ENCODE results near the gene ZNF746. TPM values are rescaled to one million over a fixed set of nuclear protein-coding genes. Genes with fewer than 3 reads are reported as not detected.
A peak's percentile ranks its signal among the peaks of the same experiment; 100 is the strongest.
"Not testable (repeated sequence)": the region's sequence is repeated elsewhere in the genome, so short reads cannot be mapped to it uniquely, and the experiment has no call there.

Gene ZNF746
- polyA plus RNA-seq (ENCODE audit: insufficient read length in 3 of 3), result 10 to 100 TPM; 11.0 to 12.6 (median 11.0) TPM

DNA sequence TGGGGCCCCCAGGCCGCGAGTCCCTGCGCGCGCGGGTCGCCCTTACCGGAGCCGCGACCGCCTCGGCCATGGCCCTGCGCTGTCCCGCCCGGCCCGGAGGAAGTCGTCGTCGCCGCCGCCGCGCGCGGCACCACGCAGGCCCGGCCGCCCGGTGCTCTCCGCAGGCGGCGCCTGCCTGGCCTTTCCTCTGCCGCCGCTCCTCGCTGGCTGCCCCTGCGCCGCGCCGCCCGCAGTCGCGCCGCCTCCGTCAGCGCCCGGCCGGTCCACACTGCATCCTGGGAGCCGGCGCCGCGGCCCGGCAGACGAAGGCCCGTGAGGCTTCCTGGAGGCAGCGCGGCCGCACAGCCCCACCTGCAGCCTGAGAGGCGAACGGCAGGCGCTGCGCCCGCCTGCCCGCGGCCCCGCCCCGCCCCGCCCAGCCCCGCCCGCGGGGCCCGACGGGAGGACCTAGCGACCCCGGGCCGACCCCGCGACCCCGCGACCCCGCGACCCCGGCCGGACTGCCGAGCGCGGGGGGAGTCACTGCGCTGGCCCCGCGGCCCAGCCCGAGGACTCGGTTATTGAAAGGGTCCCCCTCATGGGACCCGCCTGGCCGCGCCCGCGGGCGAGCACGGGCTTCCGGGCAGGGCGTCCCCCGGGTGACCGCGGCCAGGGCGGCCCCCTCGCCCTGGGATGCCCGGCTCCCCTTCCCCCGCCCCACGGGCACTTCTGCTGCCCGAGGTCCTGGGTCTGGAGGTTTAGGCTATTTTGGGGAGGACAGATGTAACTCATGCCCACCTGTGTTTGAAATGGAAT is at the start of gene ZNF746:
TSS of gene ZNF746 (minus strand) at position 343 of the 795 bp plus-strand sequence. CDS start at position 70, 273 bp downstream.
- peak in 2 of 3 donors; percentile 36 to 55 for DNase-seq (ENCODE audit: low read depth in 3 of 3, low spot score in 2 of 3)

DNA sequence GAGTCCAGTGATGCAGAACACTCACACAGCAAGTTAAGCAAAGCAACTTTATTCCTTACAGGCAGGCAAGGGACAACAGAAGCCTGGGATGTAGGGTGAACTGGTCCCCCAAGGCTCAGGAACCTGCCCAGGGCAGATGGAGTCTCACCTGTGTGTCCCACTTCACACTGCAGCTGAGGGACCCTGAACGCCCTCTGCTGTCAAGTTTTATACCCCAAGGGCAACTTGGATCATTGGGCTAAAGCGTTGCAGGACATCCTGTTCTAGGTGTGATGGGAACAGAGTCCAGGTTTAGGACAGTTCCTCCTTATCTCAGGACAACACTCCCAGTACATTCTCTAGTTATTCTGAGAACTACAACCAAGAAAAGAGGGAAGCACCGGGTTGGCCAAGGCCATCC is 49.5 kb upstream of the ZNF746 start:
- no peak for DNase-seq (ENCODE audit: low read depth in 3 of 3, low spot score in 2 of 3)

DNA sequence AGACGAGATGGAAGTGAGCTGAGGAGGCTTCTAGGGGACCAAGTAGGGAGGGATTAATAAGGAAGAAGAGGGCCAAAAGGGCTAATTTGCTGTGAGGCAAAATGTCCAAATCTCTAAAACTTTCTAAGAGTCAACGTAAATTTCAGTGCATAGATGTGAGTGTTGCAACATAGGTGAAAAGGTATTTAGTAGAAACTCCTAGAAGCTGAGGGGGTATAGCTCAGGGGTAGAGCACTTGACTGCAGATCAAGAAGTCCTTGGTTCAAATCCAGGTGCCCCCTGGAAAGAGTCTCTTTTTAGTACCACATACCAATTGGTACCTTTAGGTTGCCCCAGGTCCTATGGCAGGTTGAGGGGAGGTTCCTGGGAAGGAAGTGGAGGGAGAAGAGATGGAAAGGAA is 48.7 kb upstream of the ZNF746 start:
- DNase-seq (ENCODE audit: low read depth in 3 of 3, low spot score in 2 of 3), result no peak

DNA sequence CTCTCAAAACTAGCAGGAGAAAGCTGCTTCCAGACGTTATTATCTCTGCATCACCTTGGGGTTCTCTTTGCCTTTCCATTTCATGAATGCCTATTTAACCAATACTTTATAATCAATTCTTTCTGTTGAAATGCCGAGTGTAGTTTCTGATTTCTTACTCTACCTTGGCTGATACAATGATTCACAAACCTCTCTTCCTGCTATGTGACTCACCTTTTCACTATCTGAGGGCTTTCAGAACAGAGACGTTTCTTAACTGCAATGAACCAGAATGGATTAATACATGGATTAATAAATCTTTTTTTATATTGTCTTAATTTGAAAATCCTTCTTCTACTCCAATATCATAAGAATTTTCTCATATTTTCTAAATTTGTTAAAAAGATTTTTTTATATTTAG is 46.4 kb upstream of the ZNF746 start:
- no peak for DNase-seq (ENCODE audit: low read depth in 3 of 3, low spot score in 2 of 3)

DNA sequence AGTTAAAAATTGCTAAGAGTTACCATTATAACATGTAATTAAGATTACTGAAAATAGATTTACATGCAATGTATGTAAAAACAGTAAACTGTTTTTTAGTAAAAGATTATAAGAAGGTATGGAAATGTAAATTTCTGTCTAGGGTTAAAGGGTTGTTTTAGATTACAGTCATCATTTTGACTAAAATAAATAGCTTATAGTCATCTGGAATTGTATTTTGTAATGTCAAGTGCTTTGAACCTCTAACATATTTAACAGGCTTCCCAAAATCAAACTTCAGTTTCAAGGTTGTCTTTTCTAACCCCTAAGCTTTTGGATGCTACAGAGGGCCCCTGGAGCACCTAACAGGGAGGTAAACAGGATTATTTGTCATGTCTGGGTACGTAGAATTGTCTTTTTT is 35.0 kb upstream of the ZNF746 start:
- DNase-seq (ENCODE audit: low read depth in 3 of 3, low spot score in 2 of 3), result no peak

DNA sequence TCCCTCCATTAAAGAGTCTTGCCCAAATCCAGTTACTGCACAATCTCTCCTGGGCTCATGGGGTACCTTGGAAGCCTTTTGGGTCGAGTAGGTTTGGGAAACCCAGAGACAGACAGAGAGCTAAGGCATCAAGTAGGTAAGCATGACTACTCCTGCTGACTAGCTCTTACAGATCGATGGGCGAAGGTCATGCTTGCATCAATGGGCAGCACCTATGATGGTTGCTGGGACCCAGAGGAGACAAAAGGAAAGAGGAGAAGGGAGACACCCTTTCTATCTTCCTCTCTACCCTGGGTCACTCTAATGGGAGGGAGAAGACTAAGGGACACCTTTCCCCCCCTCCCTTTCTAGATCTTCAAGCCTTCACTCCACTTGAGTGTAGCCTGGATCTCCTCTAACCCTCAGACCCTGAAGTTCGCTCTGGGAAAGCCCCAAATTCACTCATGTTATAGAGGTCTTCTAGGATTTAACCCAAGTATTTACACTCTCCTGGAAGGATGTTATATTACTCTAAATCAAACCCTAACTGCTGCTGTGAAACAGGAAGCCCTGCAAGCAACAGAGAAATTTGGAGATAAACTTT is 31.6 kb upstream of the ZNF746 start:
- DNase-seq (ENCODE audit: low read depth in 3 of 3, low spot score in 2 of 3), result no peak

DNA sequence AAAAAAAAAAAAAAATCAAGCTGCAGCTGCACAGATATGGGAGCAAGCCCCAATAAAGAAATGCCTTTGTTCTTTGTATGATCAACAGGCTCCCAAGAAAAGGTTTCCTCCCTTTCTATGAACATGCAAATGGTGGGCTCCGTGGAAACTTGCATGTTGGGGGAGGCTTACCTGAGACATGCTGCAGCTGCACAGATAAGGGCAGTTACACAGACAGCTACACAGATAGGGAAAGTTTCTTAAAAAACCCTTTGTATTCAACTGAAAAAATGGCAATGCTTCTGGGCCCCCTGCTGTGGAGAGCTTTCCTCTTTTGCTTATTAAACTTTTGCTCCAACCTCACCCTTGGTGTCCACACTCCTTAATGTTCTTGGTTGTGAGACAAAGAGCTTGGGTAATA is 29.8 kb upstream of the ZNF746 start:
- DNase-seq (ENCODE audit: low read depth in 3 of 3, low spot score in 2 of 3), result no peak

DNA sequence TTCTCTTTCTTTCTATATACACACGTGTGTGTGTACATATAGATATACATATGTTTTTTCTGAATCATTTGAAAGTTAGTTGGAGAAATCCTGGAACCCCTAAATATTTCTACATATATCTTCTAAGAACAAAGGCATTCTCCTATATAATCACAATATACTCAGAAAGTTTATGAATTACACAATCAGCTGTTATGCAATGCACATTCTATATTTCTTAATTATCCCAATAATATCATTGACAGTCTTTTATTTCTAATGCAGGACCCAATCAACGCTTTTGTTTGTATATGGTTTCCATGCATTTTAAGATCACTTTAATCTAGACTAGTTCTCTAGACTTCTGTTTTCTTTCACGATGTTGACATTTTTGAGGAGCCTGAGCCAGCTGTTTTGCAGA is 27.7 kb upstream of the ZNF746 start:
- DNase-seq (ENCODE audit: low read depth in 3 of 3, low spot score in 2 of 3), result no peak

DNA sequence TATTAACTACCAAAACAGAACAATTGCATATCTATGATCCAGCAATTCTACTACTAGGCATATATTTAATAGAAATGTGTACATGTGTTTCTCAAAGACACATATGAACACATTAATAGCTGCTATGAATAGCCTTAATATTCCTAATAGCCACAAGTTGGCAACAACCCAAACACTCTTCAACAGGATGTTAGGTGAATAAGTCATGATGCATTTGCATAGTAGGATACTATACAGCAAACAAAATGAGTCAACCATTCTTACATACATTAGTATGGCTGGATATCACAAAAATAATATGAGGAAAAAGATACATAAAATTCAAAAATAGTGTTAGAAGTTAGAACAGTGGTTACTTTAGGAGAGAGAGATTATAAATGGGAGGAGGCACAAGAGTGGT is 26.8 kb upstream of the ZNF746 start:
- no peak for DNase-seq (ENCODE audit: low read depth in 3 of 3, low spot score in 2 of 3)

DNA sequence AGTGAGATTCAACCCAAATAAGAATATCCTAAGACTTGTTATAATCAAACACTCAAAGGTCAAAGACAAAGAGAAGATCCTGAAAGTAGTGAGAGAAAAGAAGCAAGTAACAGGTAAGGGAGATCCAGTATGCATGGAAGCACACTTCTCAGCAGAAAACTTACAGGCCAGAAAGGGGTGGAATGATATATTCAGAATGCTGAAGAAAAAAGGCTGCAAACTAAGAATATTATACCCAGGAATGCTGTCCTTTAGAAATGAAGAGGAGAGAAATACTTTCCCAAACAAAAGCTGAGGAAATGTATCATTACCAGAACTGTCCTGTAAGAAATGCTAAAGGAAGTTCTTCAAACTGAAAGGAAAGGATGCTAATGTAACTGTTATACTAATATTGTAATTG is 12.6 kb upstream of the ZNF746 start:
- DNase-seq (ENCODE audit: low read depth in 3 of 3, low spot score in 2 of 3), result no peak

DNA sequence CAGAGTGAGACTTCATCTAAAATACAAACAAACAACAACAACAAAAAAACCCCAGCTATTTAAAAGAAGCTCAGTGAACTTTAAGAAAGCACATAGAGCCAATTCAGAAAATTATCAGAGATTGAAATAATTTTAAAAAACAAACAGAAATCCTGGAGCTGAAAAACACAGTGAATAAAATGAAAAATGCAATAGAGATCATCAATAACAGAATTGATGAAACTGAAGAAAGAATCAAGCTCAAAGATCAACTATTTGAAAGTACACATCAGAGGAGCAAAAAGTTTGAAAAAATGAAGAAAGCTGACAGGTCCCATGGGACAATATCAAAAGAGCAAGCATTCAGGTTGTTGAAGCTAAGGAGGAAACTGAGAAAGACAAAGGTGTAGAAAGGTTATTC is 12.2 kb upstream of the ZNF746 start:
- DNase-seq (ENCODE audit: low read depth in 3 of 3, low spot score in 2 of 3), result no peak

DNA sequence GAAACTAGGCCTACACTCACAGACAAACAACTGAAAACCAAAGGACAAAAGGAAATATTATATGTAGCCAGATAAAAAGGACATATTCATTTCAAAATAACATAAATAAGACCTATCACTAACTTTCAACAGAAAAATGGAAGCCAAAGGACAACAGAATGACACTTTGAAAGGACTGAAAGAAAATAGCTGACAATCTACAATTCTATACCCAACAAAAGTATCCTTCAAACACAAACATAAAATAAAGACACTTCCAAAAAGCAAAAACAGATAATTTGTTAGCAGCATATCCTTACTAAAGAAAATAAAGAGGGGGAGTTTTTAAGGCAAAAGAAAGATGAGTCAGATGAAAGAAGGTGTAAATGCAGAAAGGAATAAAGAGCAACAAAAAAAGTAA is 7.9 kb upstream of the ZNF746 start:
- no peak for DNase-seq (ENCODE audit: low read depth in 3 of 3, low spot score in 2 of 3)

DNA sequence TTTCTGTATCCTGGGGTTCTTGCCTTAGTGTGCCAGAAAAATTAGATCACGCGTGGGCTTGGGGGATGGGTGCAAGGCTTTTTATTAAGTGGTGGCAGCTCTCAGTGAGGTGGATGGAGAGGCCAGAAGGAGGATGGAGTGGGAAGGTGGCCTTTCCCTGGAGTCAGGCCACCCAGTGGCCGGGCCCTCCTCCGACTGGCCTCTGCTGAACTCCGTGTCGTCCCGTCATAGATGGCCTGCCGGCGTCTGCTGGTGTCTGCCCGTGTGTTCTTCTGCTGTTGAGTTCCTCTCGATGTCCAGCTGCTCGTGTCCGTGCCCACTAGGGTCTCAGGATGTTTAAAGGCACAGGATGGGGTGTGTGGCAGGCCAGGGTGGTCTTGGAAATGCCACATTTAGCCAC is 4.0 kb upstream of the ZNF746 start:
- DNase-seq (ENCODE audit: low read depth in 3 of 3, low spot score in 2 of 3), result no peak

DNA sequence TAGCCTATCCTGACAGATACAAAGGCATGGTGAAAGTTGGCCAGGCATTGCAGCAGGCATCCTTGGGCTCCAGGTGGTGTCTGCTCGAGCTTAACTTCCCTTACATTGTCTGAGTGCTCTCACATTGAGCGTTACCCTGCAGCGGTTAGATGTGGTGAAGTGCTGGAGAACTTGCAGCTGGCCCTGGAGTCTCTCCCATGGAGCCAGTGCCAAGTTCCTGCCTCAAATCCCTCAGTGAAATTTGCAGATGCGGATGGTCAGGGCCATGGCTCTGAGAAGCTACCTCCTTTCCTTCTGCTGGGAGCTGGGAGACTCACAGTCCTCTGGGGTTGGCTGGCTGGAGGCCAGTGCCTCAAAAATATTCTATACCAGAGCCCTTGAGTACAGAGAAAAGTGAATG is 3.3 kb upstream of the ZNF746 start:
- DNase-seq (ENCODE audit: low read depth in 3 of 3, low spot score in 2 of 3), result no peak

DNA sequence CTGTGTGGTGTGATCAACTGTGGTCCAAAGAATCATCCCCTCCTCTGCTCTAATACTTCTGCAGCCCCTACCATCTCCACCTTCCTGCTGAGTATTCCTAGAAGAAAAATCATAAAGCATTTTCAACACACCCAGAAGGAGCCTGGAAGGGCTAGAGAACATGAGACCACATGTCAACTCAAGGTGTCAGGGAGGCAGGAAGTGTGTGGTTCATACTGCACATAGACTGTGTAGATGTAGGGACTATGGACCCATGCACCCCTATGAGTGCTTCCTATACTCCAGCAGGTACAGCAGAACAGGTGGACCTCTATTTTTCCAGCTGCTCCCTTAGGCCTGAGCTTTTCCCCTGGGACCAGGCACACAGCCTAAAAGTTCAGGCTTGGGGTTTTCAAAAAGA is 2.6 kb upstream of the ZNF746 start:
- DNase-seq (ENCODE audit: low read depth in 3 of 3, low spot score in 2 of 3), result no peak

DNA sequence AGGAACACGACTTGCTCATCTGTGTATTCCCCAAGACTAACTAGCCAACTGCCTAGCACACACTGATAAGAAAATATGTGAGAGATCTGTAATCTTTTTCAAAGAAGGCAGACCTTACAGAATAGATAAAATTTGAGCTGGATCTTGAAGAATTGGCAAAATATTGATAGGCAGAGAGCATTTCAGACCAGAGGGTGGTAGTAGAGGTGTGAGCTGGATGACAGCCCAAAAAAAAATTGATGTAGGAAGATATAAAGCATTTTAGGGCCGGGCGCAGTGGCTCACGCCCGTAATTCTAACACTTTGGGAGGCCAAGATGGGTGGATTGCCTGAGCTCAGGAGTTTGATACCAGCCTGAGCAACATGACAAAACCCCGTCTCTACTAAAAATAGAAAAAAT is 1.2 kb upstream of the ZNF746 start:
- DNase-seq (ENCODE audit: low read depth in 3 of 3, low spot score in 2 of 3), result no peak

DNA sequence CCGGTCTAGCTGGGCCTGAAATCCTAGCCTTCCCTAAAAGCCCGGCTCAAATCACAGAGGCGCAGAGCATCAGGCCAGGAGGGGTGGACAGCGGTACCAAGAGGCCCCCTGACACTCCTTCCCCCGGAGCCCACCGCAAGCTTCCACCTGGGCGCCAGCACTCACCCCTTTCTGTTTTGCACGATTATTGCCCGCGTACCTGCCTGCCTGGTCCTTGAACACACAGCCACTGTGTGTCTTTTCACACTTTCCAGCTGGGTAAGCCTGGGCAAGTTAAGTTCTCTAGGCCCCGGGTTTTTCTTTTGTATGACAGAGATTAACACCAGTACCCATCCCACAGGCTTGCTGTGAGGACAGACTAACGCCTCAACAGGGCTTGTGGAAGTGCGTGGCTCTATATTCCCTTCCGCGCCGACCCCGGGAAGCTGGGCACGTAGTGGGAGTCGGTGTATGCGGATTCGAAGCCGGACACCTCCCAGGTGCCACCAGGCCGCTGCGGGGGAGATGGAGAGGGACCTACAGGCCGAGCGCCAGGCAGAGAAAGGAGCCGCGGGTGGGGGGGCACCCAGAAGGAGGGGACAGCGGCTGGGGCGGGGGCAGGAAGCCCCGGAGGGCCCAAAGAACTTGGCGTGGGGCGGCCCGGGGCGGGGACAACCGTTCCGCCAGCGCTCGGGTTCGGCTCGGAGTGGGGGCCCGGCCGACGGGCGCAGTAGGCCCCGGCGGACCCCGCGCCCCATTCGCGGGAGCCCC is 792 bp downstream of the ZNF746 start:
- peak in 2 of 3 donors; percentile 15 to 24 for DNase-seq (ENCODE audit: low read depth in 3 of 3, low spot score in 2 of 3)

DNA sequence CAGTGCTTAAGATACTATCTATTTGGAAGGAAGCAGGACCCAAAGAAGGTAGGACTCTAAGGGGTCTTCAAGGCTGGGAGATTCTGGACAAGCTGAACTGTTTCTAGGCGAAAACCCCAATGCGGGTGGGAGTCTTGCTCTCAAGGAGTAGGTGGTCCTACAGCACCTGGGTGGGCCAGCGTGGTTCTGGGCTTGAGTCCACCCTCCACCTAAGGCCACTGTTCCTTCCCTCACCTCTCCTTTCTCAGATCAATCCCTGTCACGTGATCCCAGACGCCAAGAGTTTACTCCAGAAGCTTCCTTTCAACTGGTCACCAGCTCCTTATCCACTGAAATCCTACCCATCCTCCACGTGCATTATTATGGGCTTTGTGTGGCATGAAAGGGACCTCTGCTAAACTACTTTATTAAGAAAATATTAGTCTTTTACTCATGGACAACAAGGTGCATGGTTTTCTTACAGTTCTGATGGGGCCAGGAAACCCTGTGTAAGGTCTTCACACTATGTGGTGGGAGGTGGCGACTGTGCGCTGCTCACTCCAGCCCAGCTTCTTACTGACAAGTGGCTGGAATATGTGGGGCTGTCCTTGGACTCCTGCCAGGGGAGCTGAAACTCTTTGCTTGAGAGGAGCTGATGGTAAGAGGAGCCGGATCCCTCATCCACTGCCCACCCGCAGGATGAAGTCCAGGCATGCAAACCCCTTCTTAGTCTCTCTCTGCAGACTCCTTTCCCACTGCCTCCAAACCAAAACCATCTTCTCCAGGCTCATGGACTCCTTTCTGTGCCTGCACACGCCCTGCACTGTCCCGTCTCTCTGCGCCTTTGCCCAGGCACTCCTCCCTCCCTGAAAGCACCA is 1.6 kb downstream of the ZNF746 start:
- peak; percentile 63 to 69 (median 65) for DNase-seq (ENCODE audit: low read depth in 3 of 3, low spot score in 2 of 3)

DNA sequence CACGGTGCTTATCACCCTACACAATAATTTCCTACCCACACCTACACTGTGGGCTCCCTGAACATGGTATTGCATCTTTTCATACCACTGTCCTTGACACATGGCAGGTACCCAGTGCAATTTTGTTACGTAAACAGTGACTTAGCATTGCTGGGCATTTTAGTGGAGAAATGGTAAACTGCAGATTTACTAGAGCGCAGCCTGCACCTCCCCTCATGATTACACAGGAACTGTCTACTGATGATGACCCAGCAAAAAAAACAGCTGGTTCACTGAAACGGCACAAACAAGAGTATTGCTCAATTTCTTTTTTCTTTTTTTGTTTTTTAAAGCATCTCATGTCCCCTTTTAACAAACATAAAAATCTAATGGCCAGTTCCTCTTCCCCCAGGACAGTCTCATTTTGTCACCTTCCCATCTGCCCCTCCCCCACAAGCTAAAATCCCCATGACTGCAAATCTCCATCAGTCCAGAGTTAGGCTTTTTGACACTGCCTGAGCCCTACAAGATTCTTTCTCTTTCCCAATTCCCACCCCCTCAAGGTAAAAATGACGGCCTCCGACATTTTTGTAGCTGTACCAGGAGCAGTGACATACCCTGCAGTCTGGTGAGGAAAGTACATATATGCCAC is 2.8 kb downstream of the ZNF746 start:
- no peak for DNase-seq (ENCODE audit: low read depth in 3 of 3, low spot score in 2 of 3)

DNA sequence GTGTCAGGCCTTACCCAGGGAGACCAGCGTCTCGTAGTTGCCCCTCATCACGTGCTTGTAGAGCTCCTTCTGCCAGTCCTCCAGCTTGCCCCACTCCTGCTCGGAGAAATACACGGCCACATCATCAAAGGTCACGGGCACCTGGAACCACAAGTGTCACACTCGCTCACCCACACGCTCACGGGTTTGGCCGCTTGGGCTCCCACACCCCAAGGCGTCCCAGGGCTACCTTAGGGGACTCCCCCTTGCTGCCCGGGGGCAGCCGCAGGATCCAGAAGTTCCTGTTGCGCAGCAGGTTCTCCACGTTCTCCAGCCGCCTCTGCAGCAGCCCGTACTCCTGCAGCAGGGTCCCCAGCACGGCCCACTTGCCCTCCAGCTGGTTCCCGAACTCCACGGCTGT is 3.6 kb downstream of the ZNF746 start:
- DNase-seq (ENCODE audit: low read depth in 3 of 3, low spot score in 2 of 3), result not testable (repeated sequence)
